GM15510 (cell line): Measurements from ENCODE around the gene GPR108.

ENCODE experiments used
- POLR2A ChIP-seq: IDR thresholded peaks from 3 replicates; pipeline ENCODE4 v1.6.1; 2011; ENCODE audit warnings: borderline replicate concordance; ENCODE audit not compliant: insufficient read length; ENCODE audit errors: extremely low read depth

The GPR108 gene

DNA sequence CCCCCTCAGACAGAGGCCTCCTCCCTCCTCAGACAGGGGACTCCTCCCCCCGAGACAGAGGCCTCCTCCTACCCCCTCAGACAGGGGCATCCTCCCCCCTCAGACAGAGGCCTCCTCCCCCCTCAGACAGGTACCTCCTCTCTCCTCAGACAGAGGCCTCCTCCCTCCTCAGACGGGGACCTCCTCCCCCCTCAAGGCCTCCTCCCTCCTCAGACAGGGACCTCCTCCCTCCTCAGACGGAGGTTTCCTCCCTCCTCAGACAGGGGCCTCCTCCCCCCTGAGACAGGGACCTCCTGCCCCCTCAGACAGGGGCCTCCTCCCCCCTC, 30.8 kb downstream of the GPR108 start:
- TF ChIP-seq POLR2A: no peak

- TF ChIP-seq POLR2A: no peak
These were observed 31.3 kb downstream of the GPR108 start for GRCh38 chr19:6705931-6706632.

- no peak for TF ChIP-seq POLR2A
These were observed 36.6 kb downstream of the GPR108 start for GRCh38 chr19:6700586-6701316.

GRCh38 chr19:6699935-6700334, 37.4 kb downstream of the GPR108 start:
- TF ChIP-seq POLR2A: no peak

GRCh38 chr19:6697291-6697690, 40.1 kb downstream of the GPR108 start:
- TF ChIP-seq POLR2A: no peak

GRCh38 chr19:6696239-6696820, 41.0 kb downstream of the GPR108 start:
- no peak for TF ChIP-seq POLR2A

DNA sequence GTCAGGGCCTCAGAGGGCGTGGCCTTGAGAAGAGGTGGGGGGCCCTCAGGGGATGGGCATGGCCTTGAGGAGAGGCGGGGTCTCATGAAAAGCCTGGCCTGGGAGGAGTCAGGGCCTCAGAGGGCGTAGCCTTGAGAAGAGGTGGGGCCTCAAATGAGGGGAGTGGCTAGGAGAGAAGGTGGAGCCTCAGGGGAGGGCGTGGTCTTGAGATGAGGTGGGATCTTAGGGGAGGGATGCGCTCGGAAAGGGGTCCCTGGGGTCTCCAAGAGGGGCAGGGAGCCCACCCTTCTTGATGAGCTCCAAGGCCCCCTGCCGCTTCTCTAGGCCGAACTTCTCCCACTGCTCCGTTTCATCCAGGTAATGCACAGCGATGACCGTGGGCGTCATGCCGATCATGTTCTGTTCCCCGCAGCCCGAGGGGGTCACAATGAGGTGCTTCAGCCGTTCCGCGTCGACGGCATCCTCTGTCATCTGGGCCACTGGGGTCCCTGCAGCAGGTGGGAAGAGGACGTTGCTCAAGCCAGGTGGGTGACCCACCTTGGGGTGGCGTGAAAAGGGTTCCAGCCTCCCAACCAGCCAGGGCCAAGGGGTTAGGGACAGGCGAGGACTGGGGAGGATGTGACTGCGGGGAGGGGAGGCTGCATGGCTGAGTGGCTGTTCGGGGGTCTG, 43.1 kb downstream of the GPR108 start:
- no peak for TF ChIP-seq POLR2A

DNA sequence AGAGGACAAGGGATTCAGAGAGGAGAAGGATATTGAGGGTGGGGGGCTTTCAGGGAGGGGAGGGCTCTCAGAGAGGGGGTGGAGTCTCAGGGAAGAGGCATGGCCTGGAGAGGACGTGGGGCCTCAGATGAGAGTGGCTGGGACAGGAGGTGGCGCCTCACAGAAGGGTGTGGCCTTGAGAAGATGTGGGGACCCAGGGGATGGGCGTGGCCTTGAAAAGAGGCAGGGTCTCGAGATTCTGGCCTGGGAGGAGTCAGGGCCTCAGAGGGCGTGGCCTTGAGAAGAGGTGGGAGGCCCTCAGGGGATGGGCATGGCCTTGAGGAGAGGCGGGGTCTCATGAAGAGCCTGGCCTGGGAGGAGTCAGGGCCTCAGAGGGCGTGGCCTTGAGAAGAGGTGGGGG, 43.7 kb downstream of the GPR108 start:
- no peak for TF ChIP-seq POLR2A

- TF ChIP-seq POLR2A: no peak
These were observed 44.3 kb downstream of the GPR108 start for GRCh38 chr19:6693056-6693471.

GRCh38 chr19:6692027-6692426, 45.4 kb downstream of the GPR108 start:
- no peak for TF ChIP-seq POLR2A

- TF ChIP-seq POLR2A: no peak
These were observed 46.0 kb downstream of the GPR108 start for GRCh38 chr19:6691342-6691741.

DNA sequence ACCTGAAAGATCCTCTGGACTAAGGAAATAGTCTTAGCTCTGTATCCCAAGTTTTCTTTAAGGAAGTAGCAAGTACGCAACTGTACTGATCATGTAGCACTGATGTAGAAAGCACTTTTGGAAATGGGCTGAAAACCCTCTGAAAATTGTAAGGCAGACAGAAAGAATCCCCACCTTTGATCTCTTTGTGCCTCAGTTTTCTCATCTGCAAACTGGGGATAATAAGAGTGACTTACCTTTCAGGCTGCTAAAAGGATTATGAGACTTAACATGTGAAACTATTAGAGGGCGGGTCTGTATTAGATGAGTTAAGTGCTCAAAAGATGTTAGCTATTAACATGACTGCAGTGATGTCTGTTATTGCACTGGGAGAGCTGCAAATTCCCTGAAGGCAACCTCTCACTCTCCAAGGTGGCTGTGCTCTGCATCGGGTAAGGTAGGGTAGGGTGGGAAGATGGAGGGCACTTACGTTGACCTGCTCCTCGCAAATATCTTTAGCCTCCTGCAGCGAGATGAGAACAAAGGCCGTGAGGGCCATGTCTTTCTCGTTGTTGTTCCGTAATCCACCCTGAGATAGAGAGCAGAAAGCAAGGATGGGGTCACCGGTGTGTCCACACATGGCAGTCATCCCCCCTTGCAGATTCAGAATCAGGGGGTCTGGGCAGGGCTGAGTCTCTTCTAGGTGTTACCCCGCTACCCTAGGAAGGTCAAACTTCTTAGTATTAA, 47.1 kb downstream of the GPR108 start:
- no peak for TF ChIP-seq POLR2A

- no peak for TF ChIP-seq POLR2A
These were observed 50.3 kb downstream of the GPR108 start for GRCh38 chr19:6687114-6687513.

- no peak for TF ChIP-seq POLR2A
These were observed 50.8 kb downstream of the GPR108 start for GRCh38 chr19:6686628-6686975.
